K562 (cell line): ENCODE data around the gene NPAP1. TPM values are rescaled to one million over a fixed set of nuclear protein-coding genes. Genes with fewer than 3 reads are reported as not detected.

ENCODE experiments used
- ATAC-seq: fragments of 200-7000 bp; cut with Tn5 transposase; 3 replicates; pipeline ENCODE4 v1.9.1; 2020; ENCODE audit warnings: moderate library complexity
- BruUV-seq: library from RNA; stranded (reverse); fragments of 400-500 nt; replicated peaks from 2 replicates; lab custom pipeline; 2021; lab: Mats Ljungman, UMichigan
- CTCF ChIA-PET: fragments of 300-600 bp; formaldehyde crosslinking; extraction: SDS; loops from one replicate; lab custom pipeline; 2021; ENCODE audit warnings: low intra/inter-chr PET ratio; lab: Yijun Ruan, JAX
- POLR2A ChIA-PET: fragments of 300-600, 350-650 bp; sonication (Branson Sonifier 250); formaldehyde crosslinking; extraction: SDS; loops from one replicate; lab custom pipeline; 2021; ENCODE audit warnings: antibody characterized with exemption, inconsistent platforms; lab: Yijun Ruan, JAX
- DNase-seq, 4 experiments: peaks; one replicate each; pipeline versions ENCODE4 v3.0.0 to v3.0.0-alpha.2; 2011 to 2018; ENCODE audit warnings: low spot score in 3 of 4, mixed read lengths in 3 of 4; ENCODE audit errors: extremely low read depth in 1 of 4
- FAIRE-seq: peaks from 2 replicates; lab custom pipeline; 2011; peaks lifted over from hg19 to GRCh38; lab: Jason Lieb, UNC
- H2AFZ ChIP-seq: 2 replicates; pipeline ENCODE4 v1.6.0; 2011; ENCODE audit warnings: low read depth, low read length, control low read depth, inconsistent platforms
- H3K27ac ChIP-seq: fragments of 200-600 bp; 3 replicates; pipeline ENCODE4 v1.8.0; 2011; ENCODE audit warnings: low read depth, mild to moderate bottlenecking, control low read depth, inconsistent platforms, low read length, moderate library complexity, mixed read lengths; ENCODE audit errors: extremely low read depth
- H3K27me3 ChIP-seq, 2 experiments: fragments of 300-600 bp in 1 of 2; 2 replicates in 1 of 2; 3 replicates in 1 of 2; pipeline versions ENCODE4 v1.6.0 to v1.8.0; 2011; ENCODE audit warnings: inconsistent platforms in 2 of 2, low read length in 2 of 2, mild to moderate bottlenecking in 1 of 2, mixed read lengths in 1 of 2, moderate library complexity in 1 of 2; ENCODE audit not compliant: control insufficient read depth in 2 of 2, insufficient read depth in 2 of 2
- H3K36me3 ChIP-seq: fragments of 300-600 bp; 3 replicates; pipeline ENCODE4 v1.8.0; 2011; ENCODE audit warnings: mild to moderate bottlenecking, low read length, inconsistent platforms; ENCODE audit not compliant: control insufficient read depth, insufficient read depth
- H3K4me1 ChIP-seq, 2 experiments: fragments of 200-600 bp in 1 of 2; replicated peaks in 1 of 2; 2 replicates in 1 of 2; 3 replicates in 1 of 2; pipeline versions ENCODE4 v1.5.1 to v1.8.0; 2011; ENCODE audit warnings: inconsistent platforms in 2 of 2, low read length in 2 of 2, mild to moderate bottlenecking in 1 of 2, mixed read lengths in 1 of 2, moderate library complexity in 1 of 2; ENCODE audit not compliant: control insufficient read depth in 2 of 2, insufficient read depth in 2 of 2
- H3K4me2 ChIP-seq: 2 replicates; pipeline ENCODE4 v1.6.1; 2011; ENCODE audit warnings: low read length, control low read depth, inconsistent platforms, mixed read lengths; ENCODE audit not compliant: insufficient read depth
- H3K4me3 ChIP-seq: fragments of 200-600 bp; sonication (generic), shearing (Covaris generic); 2 replicates; pipeline ENCODE4 v1.5.1; 2016; ENCODE audit warnings: control low read depth, inconsistent platforms
- H3K79me2 ChIP-seq: fragments of 200-600 bp; 3 replicates; pipeline ENCODE4 v1.8.0; 2011; ENCODE audit warnings: low read length, inconsistent platforms; ENCODE audit not compliant: control insufficient read depth, insufficient read depth
- H3K9ac ChIP-seq, 2 experiments: 2 replicates each; pipeline versions ENCODE4 v1.6.0 to v1.6.1; 2011; ENCODE audit warnings: low read depth in 2 of 2, low read length in 2 of 2, control low read depth in 1 of 2, inconsistent platforms in 1 of 2, mild to moderate bottlenecking in 1 of 2, mixed read lengths in 1 of 2; ENCODE audit not compliant: insufficient read depth in 1 of 2
- H3K9me1 ChIP-seq: one replicate; pipeline ENCODE4 v1.6.0; 2011; ENCODE audit warnings: inconsistent platforms, mild to moderate bottlenecking, low read length, moderate library complexity; ENCODE audit not compliant: control insufficient read depth, insufficient read depth
- H3K9me3 ChIP-seq: replicated peaks from 2 replicates; pipeline ENCODE4 v1.5.1; 2011; ENCODE audit warnings: low read depth, low read length, inconsistent platforms; ENCODE audit not compliant: control insufficient read depth, insufficient read depth
- H4K20me1 ChIP-seq: replicated peaks from 2 replicates; pipeline ENCODE4 v1.6.1; 2011; ENCODE audit warnings: low read length, inconsistent platforms, mixed read lengths; ENCODE audit not compliant: control insufficient read depth, insufficient read depth
- BRF1 ChIP-seq: IDR thresholded peaks from 3 replicates; pipeline ENCODE4 v1.6.1; 2011; ENCODE audit warnings: borderline replicate concordance, mild to moderate bottlenecking; ENCODE audit not compliant: insufficient read length; ENCODE audit errors: extremely low read depth
- CEBPB ChIP-seq: fragments of 450-650 bp; IDR thresholded peaks from 2 replicates; pipeline ENCODE4 v1.6.1; 2016; ENCODE audit warnings: missing genetic modification characterization, missing compliant biosample characterization
- COPS2 ChIP-seq: fragments of 450-650 bp; conservative IDR thresholded peaks from 2 replicates; pipeline ENCODE4 v1.6.1; 2016; ENCODE audit warnings: mild to moderate bottlenecking, moderate library complexity
- HDAC3 ChIP-seq: fragments of 450-650 bp; IDR thresholded peaks from 2 replicates; pipeline ENCODE4 v1.6.1; 2018; ENCODE audit warnings: borderline replicate concordance, mild to moderate bottlenecking, moderate library complexity; ENCODE audit not compliant: partially characterized antibody
- HMG20B ChIP-seq: fragments of 250-450 bp; sonication (Bioruptor Pico); IDR thresholded peaks from 2 replicates; pipeline ENCODE4 v1.5.0; 2021; ENCODE audit warnings: mild to moderate bottlenecking
- MEF2A ChIP-seq: IDR thresholded peaks from 2 replicates; pipeline ENCODE4 v1.6.1; 2011; ENCODE audit warnings: low read depth, mild to moderate bottlenecking, low read length, moderate library complexity; ENCODE audit not compliant: control insufficient read depth
- NBN ChIP-seq: fragments of 450-650 bp; IDR thresholded peaks from 2 replicates; pipeline ENCODE4 v1.6.1; 2016; ENCODE audit warnings: low read depth, mild to moderate bottlenecking
- NFIX ChIP-seq: fragments of 250-450 bp; sonication (Bioruptor Pico); IDR thresholded peaks from 2 replicates; pipeline ENCODE4 v1.4.0; 2020; ENCODE audit warnings: low read depth, mild to moderate bottlenecking, moderate library complexity
- RBM39 ChIP-seq: fragments of 200-400 bp; formaldehyde crosslinking; optimal IDR thresholded peaks from 2 replicates; pipeline ENCODE3; 2018; ENCODE audit warnings: low read depth, low read length
- ZBTB11 ChIP-seq, 3 experiments: fragments of 200-800 bp in 1 of 3; fragments of 250-450 bp in 1 of 3; fragments of 450-650 bp in 1 of 3; sonication (Bioruptor Pico) in 1 of 3; sonication (Bioruptor generic) in 1 of 3; formaldehyde crosslinking in 1 of 3; IDR thresholded peaks; 2 replicates each; pipeline versions ENCODE4 v1.6.1 to v1.8.0; 2016 to 2022; ENCODE audit warnings: mild to moderate bottlenecking in 2 of 3, missing genetic modification characterization in 2 of 3, missing compliant biosample characterization in 1 of 3, moderate library complexity in 1 of 3
- ZNF134 ChIP-seq: fragments of 250-450 bp; sonication (Bioruptor Pico); conservative IDR thresholded peaks from 2 replicates; pipeline ENCODE4 v1.4.0; 2020
- ZNF197 ChIP-seq: fragments of 200-800 bp; sonication (Bioruptor generic); IDR thresholded peaks from 2 replicates; pipeline ENCODE4 v1.6.1; 2016; ENCODE audit warnings: low read depth, missing genetic modification characterization, missing compliant biosample characterization
- WGBS: fragments of 100-300 bp; shearing (Covaris generic); methylation state at CpG from one replicate; pipeline ENCODE4 v1.1.6; 2016; ENCODE audit warnings: low coverage, mixed read lengths; ENCODE audit not compliant: insufficient coverage; ENCODE audit errors: missing lambda C conversion rate; 5-methylcytosine and 5-hydroxymethylcytosine counted together
- in situ Hi-C: fragments of 300-500 bp; cut with MboI; formaldehyde crosslinking; loops from 4 replicates; pipeline ENCODE4 v1.15.0; 2018; ENCODE audit warnings: inconsistent platforms, mixed read lengths
- intact Hi-C: fragments of 100-400 bp; cut with micrococcal nuclease; formaldehyde crosslinking; loops from 2 replicates; pipeline ENCODE4 v1.14.2; 2022
- polyA plus RNA-seq, 8 experiments: library from polyadenylated mRNA; depleted of rRNA in 4 of 8; stranded (reverse) in 5 of 8; unstranded in 3 of 8; fragments of >200 nt; fragmentation: Nextera tagmentation in 2 of 8; fragmentation: Illumina TruSeq in 1 of 8; extraction: Ambion mirVana in 2 of 8; extraction: Trizol in 1 of 8; gene quantifications; 2 replicates each; pipeline versions ENCODE4 v1.2.1 to v1.2.3, GENCODE V29; 2011 to 2014; ENCODE audit warnings: inconsistent platforms in 1 of 8, missing spikeins in 1 of 8
- total RNA-seq, 7 experiments: library from RNA; depleted of rRNA in 6 of 7; stranded (reverse); fragments of >200 nt in 6 of 7; fragmentation: Illumina TruSeq in 2 of 7; extraction: Trizol in 2 of 7; gene quantifications; 2 replicates each; pipeline versions ENCODE4 v1.2.1 to v1.2.3, GENCODE V29; 2011 to 2021; ENCODE audit warnings: low replicate concordance in 1 of 7

Gene NPAP1
- total and polyA plus RNA-seq, 9 of the 15 experiments (the other 6 are each of a cell fraction or from before 2014, with no cell fraction given): 0.03 TPM; not detected in 8

GRCh38 chr15:24659622-24660021 lies 16.0 kb upstream of the NPAP1 start:
- Histone ChIP-seq H3K4me2 (no peak overlapping the region), H4K20me1 (no peaks in the 10 kb centered on the region), H3K9me3 (0 out of 2 replicates have a peak, but pooled peaks cover 1% of the 10 kb centered on the region), H3K4me3 (no peak overlapping the region), H3K36me3 (no peaks in the 10 kb centered on the region), H3K79me2 (no peaks in the 10 kb centered on the region), H3K4me1 (no peaks in the 10 kb centered on the region), H3K27ac (no peak overlapping the region), H3K27me3 (no peaks in the 10 kb centered on the region), H3K9ac (no peak overlapping the region), H3K9me1 (no peaks in the 10 kb centered on the region), H2AFZ (no peak overlapping the region)
- no peak for TF ChIP-seq RBM39
- TF ChIP-seq COPS2: no peak
- in situ Hi-C loops (no loop called here), intact Hi-C loops (no loop called here)
- WGBS: 1% methylated on average over 7 of the region's 7 CpGs
- ChIA-PET CTCF (no interaction called here), POLR2A (no interaction called here)
- ATAC-seq (no peak), DNase-seq (no peak), FAIRE-seq (no peak)
- BruUV-seq: no TSS peak

DNA sequence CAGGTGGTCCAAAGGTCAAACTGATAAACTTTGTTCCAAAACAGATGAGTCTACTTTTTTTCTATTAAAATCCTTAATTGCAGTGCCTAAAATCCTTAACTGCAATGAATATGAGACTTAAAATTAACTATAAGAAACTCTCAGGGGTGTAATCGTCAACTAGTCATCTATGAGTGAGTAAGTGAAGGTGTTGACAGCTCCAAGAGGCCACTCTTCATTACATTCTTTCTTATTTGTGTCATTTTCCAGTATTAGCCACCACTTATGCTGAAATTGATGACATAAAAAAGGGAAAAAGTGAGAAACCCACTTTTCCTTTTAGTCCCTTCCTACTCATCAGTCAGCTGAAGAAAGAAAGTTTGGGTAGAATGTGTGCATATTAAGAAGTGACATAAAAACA lies 12.6 kb upstream of the NPAP1 start:
- WGBS: 0% methylated on average over 1 of the region's 1 CpG
- DNase-seq: no peak
- POLR2A ChIA-PET: no interaction called here
- Histone ChIP-seq H3K4me2 (no peak overlapping the region), H3K9me3 (0 out of 2 replicates have a peak, but pooled peaks cover 1% of the 10 kb centered on the region), H3K79me2 (no peaks in the 10 kb centered on the region), H3K4me1 (no peaks in the 10 kb centered on the region), H3K4me3 (no peak overlapping the region), H2AFZ (no peak overlapping the region), H3K27me3 (no peaks in the 10 kb centered on the region), H3K9me1 (no peaks in the 10 kb centered on the region), H3K36me3 (no peaks in the 10 kb centered on the region), H3K27ac (no peak overlapping the region), H3K9ac (no peak overlapping the region), H4K20me1 (no peaks in the 10 kb centered on the region)
- CTCF ChIA-PET: no interaction called here
- no TSS peak for BruUV-seq
- FAIRE-seq: no peak
- in situ Hi-C loops (no loop called here), intact Hi-C loops (no loop called here)
- no peak for ATAC-seq
- TF ChIP-seq MEF2A (no peak), BRF1 (no peak), NBN (no peak), NFIX (CRISPR knock-in tag) (no peak), HDAC3 (no peak), ZBTB11 (CRISPR knock-in tag; IDR thresholded peaks at IDR 0.05) (no peak), CEBPB (tag) (no peak), ZNF197 (CRISPR knock-in tag) (no peak), HMG20B (no peak), ZNF134 (CRISPR knock-in tag) (no peak)
